CD4-positive, CD25-positive, alpha-beta regulatory T cell (primary cell): ENCODE measurements around the gene ARHGAP45. TPM values are rescaled to one million over a fixed set of nuclear protein-coding genes. Genes with fewer than 3 reads are reported as not detected.

Experiments
- ATAC-seq, 2 donors: fragments of 150-1000 bp; cut with Tn5 transposase; one replicate each; pipeline ENCODE4 v1.10.0; 2021; ENCODE audit warnings: low read depth in 2 of 2, moderate number of reproducible peaks in 2 of 2, moderate library complexity in 1 of 2
- DNase-seq, 3 donors: peaks; one replicate each; pipeline versions ENCODE4 v3.0.0 to v3.0.0-alpha.2; 2012 to 2022; ENCODE audit warnings: mixed read lengths in 1 of 3
- H3K27ac ChIP-seq: one replicate; pipeline ENCODE4 v1.7.0; 2013; ENCODE audit warnings: mild to moderate bottlenecking, low read length; ENCODE audit not compliant: insufficient read depth, poor library complexity, severe bottlenecking
- H3K27me3 ChIP-seq: one replicate; pipeline ENCODE4 v1.7.0; 2013; ENCODE audit warnings: low read length; ENCODE audit not compliant: control insufficient read depth, insufficient read depth
- H3K36me3 ChIP-seq: one replicate; pipeline ENCODE4 v1.7.0; 2013; ENCODE audit warnings: mild to moderate bottlenecking, low read length, moderate library complexity; ENCODE audit not compliant: control insufficient read depth, insufficient read depth
- H3K4me1 ChIP-seq: 2 replicates; pipeline ENCODE4 v1.7.0; 2013; ENCODE audit warnings: mild to moderate bottlenecking, low read length; ENCODE audit not compliant: insufficient read depth, control insufficient read depth, poor library complexity, severe bottlenecking
- H3K4me3 ChIP-seq: one replicate; pipeline ENCODE4 v1.7.0; 2013; ENCODE audit warnings: low read depth, mild to moderate bottlenecking, low read length, moderate library complexity
- H3K9me3 ChIP-seq, 2 experiments: 1 replicate in 1 of 2; 2 replicates in 1 of 2; pipeline ENCODE4 v1.7.0; 2013; ENCODE audit warnings: low read length in 2 of 2, mild to moderate bottlenecking in 1 of 2, moderate library complexity in 1 of 2; ENCODE audit not compliant: control insufficient read depth in 2 of 2
- H3K27ac Mint-ChIP-seq, 3 donors: one replicate each; pipeline ENCODE4 v1.8.0; 2020 to 2022; ENCODE audit warnings: mild to moderate bottlenecking in 3 of 3, mixed read lengths in 3 of 3, moderate library complexity in 2 of 3
- H3K27me3 Mint-ChIP-seq: one replicate; pipeline ENCODE4 v1.8.0; 2022; ENCODE audit warnings: mild to moderate bottlenecking, mixed read lengths
- H3K36me3 Mint-ChIP-seq: one replicate; pipeline ENCODE4 v1.8.0; 2020; ENCODE audit warnings: mixed read lengths
- H3K4me1 Mint-ChIP-seq, 4 donors: one replicate each; pipeline ENCODE4 v1.8.0; 2020 to 2022; ENCODE audit warnings: mixed read lengths in 4 of 4, mild to moderate bottlenecking in 1 of 4
- H3K4me3 Mint-ChIP-seq, 4 donors: one replicate each; pipeline ENCODE4 v1.8.0; 2020 to 2022; ENCODE audit warnings: mild to moderate bottlenecking in 4 of 4, mixed read lengths in 4 of 4, moderate library complexity in 3 of 4
- H3K9me3 Mint-ChIP-seq, 7 donors: one replicate each; pipeline ENCODE4 v1.8.0; 2020 to 2022; ENCODE audit warnings: mixed read lengths in 7 of 7, mild to moderate bottlenecking in 3 of 7, moderate library complexity in 2 of 7
- polyA plus RNA-seq, 4 donors: library from polyadenylated mRNA; unstranded; fragments of 300-500 nt; fragmentation: Illumina TruSeq; gene quantifications; one replicate each; pipeline ENCODE4 v1.2.3, GENCODE V29; 2021
- total RNA-seq: library from RNA; stranded (reverse); gene quantifications from one replicate; pipeline ENCODE4 v1.2.3, GENCODE V29; 2022

The ARHGAP45 gene
- total and polyA plus RNA-seq, 5 donors from 2014 or later, result 258 to 756 (median 284) TPM

DNA sequence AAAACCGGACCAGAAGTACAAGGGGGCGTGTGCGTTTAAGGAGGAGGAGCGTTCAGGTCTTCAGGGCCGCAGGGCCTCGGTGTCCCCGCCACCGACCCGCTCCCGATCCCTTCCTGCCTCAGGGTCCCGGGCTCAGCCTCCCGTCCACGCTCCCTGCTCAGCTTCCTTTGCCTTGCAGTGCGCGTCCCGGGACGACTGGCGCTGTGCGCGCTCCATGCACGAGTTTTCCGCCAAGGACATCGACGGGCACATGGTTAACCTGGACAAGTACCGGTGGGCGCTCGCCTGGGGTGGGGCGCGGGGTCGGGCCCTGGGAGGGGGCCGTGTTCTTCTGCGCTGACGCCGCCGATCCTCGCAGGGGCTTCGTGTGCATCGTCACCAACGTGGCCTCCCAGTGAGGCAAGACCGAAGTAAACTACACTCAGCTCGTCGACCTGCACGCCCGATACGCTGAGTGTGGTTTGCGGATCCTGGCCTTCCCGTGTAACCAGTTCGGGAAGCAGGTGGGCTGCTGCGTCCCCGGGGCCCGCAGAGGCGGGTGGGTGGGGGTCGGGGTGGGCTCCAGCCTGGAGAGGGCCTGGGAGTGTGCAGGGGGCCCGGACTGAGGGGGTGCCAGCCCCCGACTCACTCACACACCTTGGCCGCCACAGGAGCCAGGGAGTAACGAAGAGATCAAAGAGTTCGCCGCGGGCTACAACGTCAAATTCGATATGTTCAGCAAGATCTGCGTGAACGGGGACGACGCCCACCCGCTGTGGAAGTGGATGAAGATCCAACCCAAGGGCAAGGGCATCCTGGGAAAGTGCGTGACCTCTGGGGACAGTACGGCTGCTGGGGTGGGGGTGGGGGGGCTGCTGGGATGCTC lies 38.3 kb downstream of the ARHGAP45 start:
- Mint-ChIP-seq H3K4me1 (peaks cover 0 to 38% (median 11%) of the 10 kb centered on the region in 4 donors), H3K27me3 (no peaks in the 10 kb centered on the region), H3K9me3 (peaks cover 0 to 2% (median 0%) of the 10 kb centered on the region in 7 donors), H3K36me3 (no peaks in the 10 kb centered on the region), H3K4me3 (peak overlapping the region; percentile 77 to 91 (median 82)), H3K27ac (peak overlapping the region; percentile 25 to 52 (median 29))
- Histone ChIP-seq H3K27ac (peak overlapping the region; percentile 98), H3K4me1 (peaks cover 38% of the 10 kb centered on the region), H3K27me3 (no peaks in the 10 kb centered on the region), H3K4me3 (peak overlapping the region; percentile 37), H3K9me3 (no peaks in the 10 kb centered on the region), H3K36me3 (peaks cover 6% of the 10 kb centered on the region)
- no peak for DNase-seq
- no peak for ATAC-seq

- peaks cover 12% of the 10 kb centered on the region for H3K36me3 ChIP-seq
- no peaks in the 10 kb centered on the region for H3K27me3 Mint-ChIP-seq
- ATAC-seq (no peak), DNase-seq (no peak)
- peaks cover 0 to 36% (median 10%) of the 10 kb centered on the region in 4 donors for H3K4me1 Mint-ChIP-seq
- H3K4me1 ChIP-seq, result peaks cover 35% of the 10 kb centered on the region
- no peak overlapping the region for H3K4me3 ChIP-seq
- no peaks in the 10 kb centered on the region for H3K9me3 ChIP-seq
- H3K27ac Mint-ChIP-seq, result peak overlapping the region in 2 of 3 donors; percentile 42 to 52
- H3K36me3 Mint-ChIP-seq, result no peaks in the 10 kb centered on the region
- H3K27me3 ChIP-seq, result no peaks in the 10 kb centered on the region
- H3K4me3 Mint-ChIP-seq, result peak overlapping the region; percentile 50 to 84 (median 64)
- H3K9me3 Mint-ChIP-seq, result peaks cover 0 to 2% (median 0%) of the 10 kb centered on the region in 7 donors
- H3K27ac ChIP-seq, result peak overlapping the region; percentile 98
Observed at GRCh38 chr19:1105873-1106840, 39.2 kb downstream of the ARHGAP45 start.

GRCh38 chr19:1106841-1107660 lies 40.1 kb downstream of the ARHGAP45 start:
- Mint-ChIP-seq H3K36me3 (no peaks in the 10 kb centered on the region), H3K27ac (peak overlapping the region in 2 of 3 donors; percentile 32 to 62), H3K4me3 (peak overlapping the region; percentile 48 to 84 (median 60)), H3K4me1 (peaks cover 0 to 27% (median 7%) of the 10 kb centered on the region in 4 donors), H3K27me3 (no peaks in the 10 kb centered on the region), H3K9me3 (peaks cover 0 to 2% (median 0%) of the 10 kb centered on the region in 7 donors)
- Histone ChIP-seq H3K4me3 (no peak overlapping the region), H3K27ac (peak overlapping the region; percentile 33), H3K9me3 (no peaks in the 10 kb centered on the region), H3K4me1 (peaks cover 26% of the 10 kb centered on the region), H3K36me3 (peaks cover 12% of the 10 kb centered on the region), H3K27me3 (no peaks in the 10 kb centered on the region)
- ATAC-seq (no peak), DNase-seq (no peak)

- Histone ChIP-seq H3K27ac (no peak overlapping the region), H3K4me1 (peaks cover 19% of the 10 kb centered on the region), H3K4me3 (no peak overlapping the region), H3K9me3 (no peaks in the 10 kb centered on the region), H3K36me3 (peaks cover 12% of the 10 kb centered on the region), H3K27me3 (no peaks in the 10 kb centered on the region)
- peak overlapping the region in 1 of 3 donors; percentile 14 for H3K27ac Mint-ChIP-seq
- no peaks in the 10 kb centered on the region for H3K36me3 Mint-ChIP-seq
- H3K4me3 Mint-ChIP-seq, result peak overlapping the region in 2 of 4 donors; percentile 25 to 69
- H3K4me1 Mint-ChIP-seq, result peaks cover 0 to 22% (median 5%) of the 10 kb centered on the region in 4 donors
- ATAC-seq (no peak), DNase-seq (no peak)
- no peaks in the 10 kb centered on the region for H3K27me3 Mint-ChIP-seq
- peaks cover 0 to 2% (median 0%) of the 10 kb centered on the region in 7 donors for H3K9me3 Mint-ChIP-seq
Observed at GRCh38 chr19:1107661-1108261, 40.8 kb downstream of the ARHGAP45 start.

DNA sequence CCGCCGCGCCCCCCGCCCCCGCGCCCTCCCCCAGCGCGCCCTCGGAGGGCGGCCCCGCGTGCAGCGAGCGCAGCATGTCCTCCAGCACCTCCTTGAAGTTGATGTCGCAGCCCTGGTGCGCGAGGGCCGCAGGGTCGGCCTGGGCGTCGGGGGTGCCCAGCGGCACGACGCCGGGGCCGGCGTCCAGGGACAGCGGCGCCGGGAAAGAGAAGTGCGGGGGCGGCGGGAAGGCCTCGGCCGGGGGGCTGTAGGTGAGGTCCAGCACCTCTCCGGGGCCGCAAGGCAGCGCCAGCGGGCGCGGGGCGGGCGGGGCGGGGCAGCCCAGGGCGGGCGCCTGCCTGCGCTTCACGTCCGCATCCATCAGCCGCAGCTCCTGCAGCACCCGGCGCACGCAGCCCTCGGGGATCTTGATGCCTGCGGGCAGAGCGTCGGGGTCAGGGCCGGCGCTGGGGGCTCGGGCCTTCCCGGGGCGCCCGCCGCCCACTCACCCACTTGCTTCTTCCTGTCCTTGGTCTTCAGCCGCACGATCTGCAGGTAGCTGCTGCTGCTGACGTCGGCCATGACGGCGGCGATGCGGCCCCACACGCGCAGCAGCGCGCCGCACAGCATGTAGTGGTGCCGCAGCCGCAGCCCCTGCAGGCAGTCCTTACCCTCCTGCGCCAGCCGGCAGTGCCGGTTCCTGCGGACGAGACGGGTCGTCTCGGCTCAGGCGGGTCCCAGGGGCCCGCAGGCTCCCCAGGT lies 41.5 kb downstream of the ARHGAP45 start:
- no peak for DNase-seq
- Histone ChIP-seq H3K9me3 (no peaks in the 10 kb centered on the region), H3K4me3 (no peak overlapping the region), H3K36me3 (peaks cover 12% of the 10 kb centered on the region), H3K27ac (no peak overlapping the region), H3K27me3 (no peaks in the 10 kb centered on the region), H3K4me1 (peaks cover 14% of the 10 kb centered on the region)
- Mint-ChIP-seq H3K36me3 (no peaks in the 10 kb centered on the region), H3K4me1 (peaks cover 0 to 18% (median 2%) of the 10 kb centered on the region in 4 donors), H3K27me3 (no peaks in the 10 kb centered on the region), H3K4me3 (no peak overlapping the region), H3K27ac (no peak overlapping the region), H3K9me3 (peaks cover 0 to 2% (median 0%) of the 10 kb centered on the region in 7 donors)
- ATAC-seq, result no peak

DNA sequence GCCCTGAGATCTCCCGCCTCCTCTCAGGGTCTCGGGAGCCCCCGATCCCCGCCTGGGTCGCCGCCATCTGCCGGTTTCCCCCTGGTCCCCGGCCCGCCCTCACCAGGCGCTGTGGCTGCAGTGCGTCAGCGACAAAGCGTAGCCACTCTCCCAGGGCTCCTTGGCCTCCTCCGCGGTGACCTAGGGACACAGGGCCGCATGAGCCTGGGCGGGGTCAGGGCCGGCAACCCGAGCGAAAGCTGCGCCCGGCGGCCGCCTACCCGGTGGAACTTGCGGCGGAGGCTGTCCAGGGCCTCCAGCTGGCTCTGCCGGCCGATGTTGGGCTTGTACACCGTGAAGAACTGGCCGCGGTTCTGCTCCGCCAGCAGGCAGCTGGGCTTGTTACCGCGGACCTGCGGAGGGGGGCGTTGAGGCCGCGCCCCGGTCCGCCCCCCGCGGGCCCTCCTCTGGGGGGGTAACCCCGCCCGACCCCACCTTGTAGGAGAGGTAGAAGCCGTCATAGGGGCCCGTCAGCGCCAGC lies 42.1 kb downstream of the ARHGAP45 start:
- Histone ChIP-seq H3K4me3 (no peak overlapping the region), H3K4me1 (peaks cover 18% of the 10 kb centered on the region), H3K27ac (no peak overlapping the region), H3K9me3 (no peaks in the 10 kb centered on the region), H3K36me3 (peaks cover 16% of the 10 kb centered on the region), H3K27me3 (no peaks in the 10 kb centered on the region)
- Mint-ChIP-seq H3K27me3 (no peaks in the 10 kb centered on the region), H3K27ac (no peak overlapping the region), H3K4me1 (peaks cover 0 to 17% (median 0%) of the 10 kb centered on the region in 4 donors), H3K4me3 (no peak overlapping the region), H3K9me3 (peaks cover 0 to 2% (median 0%) of the 10 kb centered on the region in 7 donors), H3K36me3 (no peaks in the 10 kb centered on the region)
- no peak for ATAC-seq
- DNase-seq, result no peak
